Activated naive CD8-positive, alpha-beta T cell treated with anti-CD3 and anti-CD28 coated beads, Interleukin-2, amount 10 ng/mL, durations not matched to agents 7 days and 5 days (primary cell): ENCODE measurements around the gene CCP110. TPM values are rescaled to one million over a fixed set of nuclear protein-coding genes. Genes with fewer than 3 reads are reported as not detected.

Experiments used
- ATAC-seq: fragments of 150-1000 bp; cut with Tn5 transposase; one replicate; pipeline ENCODE4 v1.10.0; 2021; ENCODE audit warnings: low read depth, moderate library complexity
- POLR2A ChIA-PET: fragments of 350-600 bp; sonication (Branson Sonifier 250); formaldehyde crosslinking; loops from one replicate; lab custom pipeline; 2021; ENCODE audit warnings: antibody characterized with exemption; lab: Charles Lee
- DNase-seq: peaks from one replicate; pipeline ENCODE4 v3.0.0; 2021
- H3K27ac Mint-ChIP-seq: one replicate; pipeline ENCODE4 v1.8.0; 2022; ENCODE audit warnings: mild to moderate bottlenecking, mixed read lengths
- H3K27me3 Mint-ChIP-seq: one replicate; pipeline ENCODE4 v1.8.0; 2022; ENCODE audit warnings: mild to moderate bottlenecking, moderate library complexity, mixed read lengths
- H3K36me3 Mint-ChIP-seq: one replicate; pipeline ENCODE4 v1.8.0; 2021; ENCODE audit warnings: mild to moderate bottlenecking, mixed read lengths
- H3K4me1 Mint-ChIP-seq: one replicate; pipeline ENCODE4 v1.8.0; 2021; ENCODE audit warnings: mixed read lengths
- H3K4me3 Mint-ChIP-seq: one replicate; pipeline ENCODE4 v1.8.0; 2022; ENCODE audit warnings: mild to moderate bottlenecking, moderate library complexity, mixed read lengths
- H3K9me3 Mint-ChIP-seq: one replicate; pipeline ENCODE4 v1.8.0; 2021; ENCODE audit warnings: mixed read lengths
- total RNA-seq, 2 experiments: library from RNA; stranded (reverse); gene quantifications; one replicate each; pipeline ENCODE4 v1.2.3, GENCODE V29; 2021

CCP110 gene
- total RNA-seq, 2 experiments from 2014 or later, result 35.2 to 38.1 TPM

DNA sequence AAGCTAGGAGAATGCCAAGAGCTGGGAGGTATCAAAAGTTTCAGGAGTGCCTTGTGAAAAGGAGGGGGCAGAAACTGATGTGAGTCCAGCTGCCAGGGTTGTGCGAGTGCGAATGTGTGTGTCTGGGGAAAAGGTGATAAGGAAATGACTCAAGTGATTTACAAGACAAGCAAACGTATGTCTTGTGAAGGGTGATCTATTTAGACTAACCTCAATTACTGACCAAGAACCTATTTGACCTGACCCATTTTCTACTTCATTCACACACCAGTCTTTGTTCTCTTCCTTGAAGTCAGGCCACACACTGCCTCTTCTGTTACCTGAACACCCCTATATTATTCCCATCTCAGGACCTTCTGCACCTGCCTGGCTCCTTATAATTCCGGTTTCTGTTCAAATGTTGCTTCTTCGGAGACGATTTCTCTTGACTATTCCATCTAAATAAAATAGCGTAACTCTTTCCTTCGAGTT is 2.8 kb upstream of the CCP110 start:
- Mint-ChIP-seq H3K36me3 (peaks cover 8% of the 10 kb centered on the region), H3K4me3 (peak overlapping the region; percentile 100), H3K27me3 (no peaks in the 10 kb centered on the region), H3K4me1 (peaks cover 40% of the 10 kb centered on the region), H3K27ac (peak overlapping the region; percentile 98), H3K9me3 (no peaks in the 10 kb centered on the region)
- DNase-seq, result no peak
- POLR2A ChIA-PET, result interaction anchor here (1.3 to 2.0 kb wide), 2 partner anchors 15 to 35 kb away, joined by 4 read pairs; partner anchors contain the start of gene VPS35L
- ATAC-seq, result no peak

GRCh38 chr16:19521471-19522396 is 2.0 kb upstream of the CCP110 start, which contains the start of gene GDE1:
GDE1 (minus strand) TSS chr16:19522098; CDS start chr16:19521964, 134 bp downstream.
- Mint-ChIP-seq H3K36me3 (peaks cover 8% of the 10 kb centered on the region), H3K4me1 (peaks cover 40% of the 10 kb centered on the region), H3K4me3 (peak within 1 kb of the TSS; percentile 100), H3K27ac (peak within 1 kb of the TSS; percentile 98), H3K27me3 (no peaks in the 10 kb centered on the region), H3K9me3 (no peaks in the 10 kb centered on the region)
- POLR2A ChIA-PET, result interaction anchor here (1.3 kb wide), 1 partner anchor 16 kb away, joined by 4 read pairs; no protein-coding TSS in a partner anchor
- peak; percentile 92 for DNase-seq
- ATAC-seq, result peak; percentile 81

- H3K27ac Mint-ChIP-seq, result peak overlapping the region; percentile 98
- peak overlapping the region; percentile 100 for H3K4me3 Mint-ChIP-seq
- POLR2A ChIA-PET, result no interaction called here
- H3K9me3 Mint-ChIP-seq, result no peaks in the 10 kb centered on the region
- DNase-seq (no peak), ATAC-seq (no peak)
- peaks cover 5% of the 10 kb centered on the region for H3K36me3 Mint-ChIP-seq
- H3K4me1 Mint-ChIP-seq, result peaks cover 38% of the 10 kb centered on the region
- H3K27me3 Mint-ChIP-seq, result no peaks in the 10 kb centered on the region
Measured at GRCh38 chr16:19522397-19522732, 1.4 kb upstream of the CCP110 start.

DNA sequence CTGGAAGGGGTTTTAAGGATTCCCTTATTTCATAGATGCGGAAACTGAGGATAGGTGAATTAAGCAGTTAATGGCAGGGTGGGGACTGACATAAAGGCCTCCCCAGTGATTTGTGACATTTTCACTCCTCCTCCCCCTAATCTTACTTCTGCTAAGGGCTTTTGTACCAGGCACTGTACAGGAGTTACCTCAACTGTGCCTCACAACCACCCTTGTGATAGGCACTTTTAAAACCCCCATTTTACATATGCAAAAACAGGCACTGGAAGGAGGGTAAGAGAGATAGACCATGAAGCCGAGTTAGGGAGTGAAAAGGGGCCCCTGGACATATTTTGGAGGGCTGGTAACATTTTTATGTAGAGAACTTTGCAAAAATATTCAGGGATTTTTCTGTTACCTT is 982 bp upstream of the CCP110 start:
- H3K4me3 Mint-ChIP-seq, result no peak overlapping the region
- peaks cover 5% of the 10 kb centered on the region for H3K36me3 Mint-ChIP-seq
- no peak overlapping the region for H3K27ac Mint-ChIP-seq
- no peaks in the 10 kb centered on the region for H3K9me3 Mint-ChIP-seq
- ATAC-seq (no peak), DNase-seq (no peak)
- H3K4me1 Mint-ChIP-seq, result peaks cover 38% of the 10 kb centered on the region
- no peaks in the 10 kb centered on the region for H3K27me3 Mint-ChIP-seq
- POLR2A ChIA-PET, result no interaction called here

DNA sequence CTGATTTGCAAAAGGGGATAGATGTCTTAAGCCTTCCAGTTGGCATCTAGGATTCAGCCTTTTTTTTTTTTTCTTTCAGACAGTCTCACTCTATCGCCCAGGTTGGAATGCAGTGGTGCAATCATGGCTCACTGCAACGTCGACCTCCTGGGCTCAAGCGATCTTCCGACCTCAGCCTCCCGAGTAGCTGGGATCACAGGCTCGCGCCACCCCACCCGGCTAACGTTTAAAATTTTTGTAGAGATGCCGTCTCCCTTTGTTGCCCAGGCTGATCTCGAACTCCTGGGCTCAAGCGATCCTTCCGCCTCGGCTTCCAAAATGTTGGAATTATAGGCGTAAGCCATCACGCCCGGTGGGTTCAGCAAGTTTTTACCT is 571 bp upstream of the CCP110 start:
- DNase-seq, result no peak
- POLR2A ChIA-PET, result interaction anchor here (1.0 to 3.8 kb wide), 3 partner anchors 18 to 733 kb away, joined by 3 to 48 read pairs (median 3); partner anchors contain the start of genes RPS15A and VPS35L
- H3K9me3 Mint-ChIP-seq, result no peaks in the 10 kb centered on the region
- H3K27me3 Mint-ChIP-seq, result no peaks in the 10 kb centered on the region
- H3K36me3 Mint-ChIP-seq, result peaks cover 5% of the 10 kb centered on the region
- no peak overlapping the region for H3K4me3 Mint-ChIP-seq
- no peak for ATAC-seq
- H3K4me1 Mint-ChIP-seq, result peaks cover 37% of the 10 kb centered on the region
- H3K27ac Mint-ChIP-seq, result no peak overlapping the region

DNA sequence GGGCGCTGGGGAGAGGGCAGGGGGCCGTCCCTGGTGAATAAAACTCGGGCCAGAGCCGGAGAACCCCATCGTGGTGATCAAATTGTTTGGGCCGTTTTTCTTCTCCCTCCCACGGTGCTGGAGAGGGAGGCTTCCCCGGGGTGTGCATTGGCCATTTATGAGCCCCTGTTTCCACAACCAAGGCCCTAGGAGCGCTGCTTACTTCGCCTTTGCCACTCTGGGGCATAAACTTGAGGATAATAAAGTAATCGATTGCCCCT is 544 bp downstream of the CCP110 start:
- Mint-ChIP-seq H3K27ac (peak overlapping the region; percentile 97), H3K27me3 (no peaks in the 10 kb centered on the region), H3K4me3 (peak overlapping the region; percentile 99), H3K4me1 (peaks cover 32% of the 10 kb centered on the region), H3K9me3 (no peaks in the 10 kb centered on the region), H3K36me3 (peaks cover 10% of the 10 kb centered on the region)
- DNase-seq, result no peak
- ATAC-seq, result no peak
- POLR2A ChIA-PET, result interaction anchor here (0.6 to 3.8 kb wide), 10 partner anchors 9 to 723 kb away, joined by 3 to 48 read pairs (median 5); partner anchors contain the start of genes ARL6IP1, IQCK, KNOP1 and VPS35L

- Mint-ChIP-seq H3K9me3 (no peaks in the 10 kb centered on the region), H3K27ac (peak overlapping the region; percentile 97), H3K4me3 (peak overlapping the region; percentile 99), H3K4me1 (peaks cover 29% of the 10 kb centered on the region), H3K36me3 (peaks cover 10% of the 10 kb centered on the region), H3K27me3 (no peaks in the 10 kb centered on the region)
- ATAC-seq (no peak), DNase-seq (no peak)
- POLR2A ChIA-PET, result interaction anchor here (0.6 to 3.8 kb wide), 9 partner anchors 9 to 723 kb away, joined by 3 to 48 read pairs (median 5); partner anchors contain the start of genes ARL6IP1, IQCK, KNOP1 and VPS35L
Measured at GRCh38 chr16:19524616-19525384, 1.1 kb downstream of the CCP110 start.

DNA sequence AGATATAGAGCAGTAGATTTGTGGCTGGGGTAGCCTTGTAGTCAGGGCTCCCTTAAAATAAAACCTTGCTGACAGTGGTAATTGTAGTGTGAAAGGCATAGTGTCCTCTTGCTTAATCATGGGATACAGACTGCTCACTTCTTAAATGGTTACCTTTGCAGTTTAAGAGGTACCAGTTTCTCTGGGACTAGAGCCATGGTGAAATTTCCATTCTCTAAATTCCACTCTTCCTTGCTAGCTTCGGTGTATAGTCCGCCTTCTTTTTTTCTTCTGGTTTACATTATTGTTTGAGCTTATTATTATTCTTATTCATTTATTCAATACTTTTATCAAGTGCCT is 1.6 kb downstream of the CCP110 start:
- DNase-seq, result no peak
- Mint-ChIP-seq H3K36me3 (peaks cover 14% of the 10 kb centered on the region), H3K9me3 (no peaks in the 10 kb centered on the region), H3K4me3 (peak overlapping the region; percentile 99), H3K27ac (peak overlapping the region; percentile 97), H3K4me1 (peaks cover 26% of the 10 kb centered on the region), H3K27me3 (no peaks in the 10 kb centered on the region)
- ATAC-seq, result no peak
- POLR2A ChIA-PET, result interaction anchor here (1.5 to 3.8 kb wide), 3 partner anchors 13 to 29 kb away, joined by 5 to 48 read pairs (median 6); partner anchors contain the start of gene VPS35L

DNA sequence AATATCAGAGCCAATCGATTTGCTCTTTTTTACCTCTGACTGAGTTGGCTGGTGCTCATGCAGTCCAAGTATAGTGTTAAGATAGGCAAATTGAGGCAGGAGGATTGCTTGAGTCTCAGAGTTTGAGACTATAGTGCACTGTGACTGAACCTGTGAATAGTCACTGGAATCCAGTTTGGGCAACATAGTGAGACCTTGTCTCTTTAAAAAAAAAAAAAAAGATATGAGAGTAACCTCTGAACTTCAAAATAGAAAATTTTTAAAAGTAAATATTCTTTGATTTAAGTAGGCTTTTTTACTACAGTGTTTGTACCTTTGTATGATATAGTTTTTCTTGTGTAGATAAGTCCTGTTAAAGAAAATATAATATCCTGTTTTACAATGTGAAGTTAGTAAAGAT is 3.4 kb downstream of the CCP110 start:
- POLR2A ChIA-PET, result no interaction called here
- no peaks in the 10 kb centered on the region for H3K27me3 Mint-ChIP-seq
- no peak for ATAC-seq

DNA sequence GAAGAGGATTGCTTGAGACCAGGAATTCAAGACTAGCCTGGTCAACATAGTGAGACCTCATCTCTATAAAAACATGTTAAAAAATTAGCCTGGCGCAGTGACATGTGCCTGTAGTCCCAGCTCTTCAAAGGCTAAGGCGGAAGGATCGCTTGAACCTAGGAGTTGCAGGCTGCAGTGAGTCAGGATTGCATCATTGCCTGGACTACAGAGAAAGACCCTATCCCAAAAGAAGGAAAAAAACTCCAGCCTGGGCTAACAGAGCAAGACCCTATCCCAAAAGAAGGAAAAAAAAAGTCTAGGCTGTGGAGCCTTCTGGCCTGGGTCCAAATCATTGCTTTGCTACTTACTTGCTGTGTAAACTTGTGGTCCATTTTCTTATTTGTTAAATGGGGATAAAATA is 4.9 kb downstream of the CCP110 start:
- POLR2A ChIA-PET, result no interaction called here
- Mint-ChIP-seq H3K4me3 (no peak overlapping the region), H3K36me3 (peaks cover 21% of the 10 kb centered on the region), H3K9me3 (no peaks in the 10 kb centered on the region), H3K27me3 (no peaks in the 10 kb centered on the region), H3K27ac (no peak overlapping the region), H3K4me1 (peaks cover 12% of the 10 kb centered on the region)
- no peak for DNase-seq
- no peak for ATAC-seq

More for the DNA sequence above, 3.4 kb downstream of the CCP110 start:
- no peak for DNase-seq
- no peak overlapping the region for H3K4me3 Mint-ChIP-seq
- no peak overlapping the region for H3K27ac Mint-ChIP-seq
- H3K9me3 Mint-ChIP-seq, result no peaks in the 10 kb centered on the region
- peaks cover 14% of the 10 kb centered on the region for H3K4me1 Mint-ChIP-seq
- peaks cover 16% of the 10 kb centered on the region for H3K36me3 Mint-ChIP-seq

- POLR2A ChIA-PET, result interaction anchor here (1.1 kb wide), 1 partner anchor 23 kb away, joined by 4 read pairs; the partner anchor contains the start of gene VPS35L
- Mint-ChIP-seq H3K27ac (no peak overlapping the region), H3K36me3 (peaks cover 25% of the 10 kb centered on the region), H3K27me3 (no peaks in the 10 kb centered on the region), H3K4me1 (peaks cover 3% of the 10 kb centered on the region), H3K4me3 (no peak overlapping the region), H3K9me3 (no peaks in the 10 kb centered on the region)
- DNase-seq (no peak), ATAC-seq (no peak)
Measured at GRCh38 chr16:19532601-19533000, 8.9 kb downstream of the CCP110 start.

- ATAC-seq (no peak), DNase-seq (no peak)
- H3K27me3 Mint-ChIP-seq, result no peaks in the 10 kb centered on the region
- H3K36me3 Mint-ChIP-seq, result peaks cover 38% of the 10 kb centered on the region
- POLR2A ChIA-PET, result interaction anchor here (1.4 kb wide), 1 partner anchor 16 kb away, joined by 5 read pairs; no protein-coding TSS in a partner anchor
- no peak overlapping the region for H3K27ac Mint-ChIP-seq
- no peaks in the 10 kb centered on the region for H3K9me3 Mint-ChIP-seq
- peaks cover 1% of the 10 kb centered on the region for H3K4me1 Mint-ChIP-seq
- no peak overlapping the region for H3K4me3 Mint-ChIP-seq
Measured at GRCh38 chr16:19540241-19540970, 16.7 kb downstream of the CCP110 start.
